AG08395 (cell line): ENCODE data around the gene SPRED2.

Experiments used
- DNase-seq: peaks from one replicate; pipeline ENCODE4 v3.0.0; 2012; ENCODE audit warnings: mixed read lengths, low spot score

SPRED2 gene

DNA sequence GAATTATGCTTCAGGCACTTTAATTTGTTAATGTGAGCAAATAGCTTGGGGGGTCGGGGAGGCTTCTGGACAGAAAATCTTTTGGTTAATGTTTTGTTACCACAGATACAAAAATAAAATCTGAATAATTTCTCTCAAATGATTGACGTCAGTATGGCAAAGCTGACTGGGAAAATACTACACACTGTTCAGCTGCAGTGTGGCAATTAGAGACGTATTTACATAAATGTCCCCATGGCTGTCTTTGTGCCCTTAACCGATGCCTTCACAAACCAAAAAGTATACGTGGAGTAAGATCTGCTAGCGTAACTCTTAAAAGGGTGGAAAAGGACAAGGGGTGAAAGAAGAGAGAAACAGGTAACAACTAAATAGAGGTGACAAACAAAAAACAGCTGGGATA lies 121.3 kb downstream of the SPRED2 start:
- DNase-seq: no peak

DNA sequence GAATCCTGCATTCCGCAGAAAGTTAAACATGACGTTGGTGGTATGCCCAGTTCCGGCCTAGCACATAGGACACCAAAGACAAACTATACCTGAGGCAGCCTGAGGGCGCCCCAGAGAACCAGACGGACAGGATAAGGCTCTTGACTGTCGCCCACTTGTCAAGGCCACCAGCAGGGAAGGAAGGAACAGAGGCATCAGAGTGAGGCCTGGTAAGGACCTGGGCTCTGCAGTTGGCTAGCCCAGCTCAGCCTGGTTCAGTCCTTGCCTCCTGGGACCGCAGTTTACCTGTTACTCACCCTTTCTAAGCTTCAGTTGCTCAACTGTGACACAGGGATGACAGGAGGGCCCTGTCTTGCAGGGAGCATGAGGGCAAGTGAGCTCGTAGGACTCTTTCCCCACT lies 122.7 kb downstream of the SPRED2 start:
- DNase-seq: no peak

DNA sequence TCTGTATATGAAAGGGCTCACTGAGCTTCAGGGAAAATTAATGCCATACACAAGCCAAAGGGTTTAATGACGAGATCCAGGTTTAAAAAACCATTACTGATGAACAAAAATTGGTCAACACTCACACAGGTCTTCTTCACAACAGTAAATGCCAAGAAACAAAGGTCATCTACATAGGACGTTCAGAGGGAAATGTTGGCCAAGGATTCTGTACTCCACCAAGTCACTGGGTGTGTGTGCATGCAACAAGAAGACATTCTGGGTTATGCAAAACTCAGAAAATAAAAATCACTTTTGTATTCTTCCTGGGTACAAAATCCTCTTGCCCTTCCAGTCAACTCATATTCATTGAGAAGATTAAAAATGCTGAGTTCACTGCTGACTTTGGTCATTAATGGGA lies 126.5 kb downstream of the SPRED2 start:
- DNase-seq: no peak

DNA sequence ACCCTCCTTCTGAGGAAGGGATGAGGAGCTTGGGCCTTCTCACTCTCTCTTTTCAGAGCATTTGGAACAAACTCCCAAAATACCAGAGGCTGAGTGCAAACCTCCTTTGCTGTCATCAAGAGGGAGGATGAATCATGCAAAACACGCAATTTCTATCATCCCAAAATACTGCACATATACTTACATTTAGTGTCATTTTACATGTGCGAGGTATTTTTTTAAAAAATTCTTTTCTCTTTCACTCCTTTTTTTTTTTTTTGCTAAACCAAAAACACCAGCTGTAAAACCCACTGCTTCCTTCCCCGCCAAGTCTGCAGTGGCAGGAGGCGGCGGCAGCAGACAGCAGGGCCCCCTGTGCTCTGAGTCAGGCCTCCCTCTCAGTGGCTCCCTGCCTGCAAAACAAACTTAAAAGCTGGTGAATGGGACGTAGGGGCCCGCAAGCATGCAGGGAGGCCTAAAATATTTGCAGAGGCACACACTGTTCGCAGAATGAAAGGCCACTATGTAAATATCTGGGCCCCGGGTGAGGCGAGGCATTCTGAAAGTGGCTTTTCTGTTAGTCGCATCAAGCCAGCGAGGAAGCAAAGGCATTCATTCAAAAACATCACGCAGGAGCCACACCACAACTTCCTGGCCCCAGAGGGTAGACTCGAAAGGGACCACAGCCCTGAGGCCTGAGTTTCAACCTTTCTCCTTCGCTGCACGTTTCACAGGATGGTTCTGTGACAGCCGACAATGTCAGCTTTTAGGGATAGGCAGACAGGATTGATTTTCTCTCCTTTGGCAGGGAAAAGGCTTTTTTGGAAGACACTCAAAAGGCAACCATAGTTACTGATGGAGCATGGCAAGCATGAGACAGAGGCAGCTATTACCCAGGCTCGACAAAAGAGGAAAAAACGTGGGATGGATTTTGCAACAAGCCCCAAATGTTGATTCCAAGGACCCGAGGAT lies 131.4 kb downstream of the SPRED2 start:
- DNase-seq: peak; percentile 88

DNA sequence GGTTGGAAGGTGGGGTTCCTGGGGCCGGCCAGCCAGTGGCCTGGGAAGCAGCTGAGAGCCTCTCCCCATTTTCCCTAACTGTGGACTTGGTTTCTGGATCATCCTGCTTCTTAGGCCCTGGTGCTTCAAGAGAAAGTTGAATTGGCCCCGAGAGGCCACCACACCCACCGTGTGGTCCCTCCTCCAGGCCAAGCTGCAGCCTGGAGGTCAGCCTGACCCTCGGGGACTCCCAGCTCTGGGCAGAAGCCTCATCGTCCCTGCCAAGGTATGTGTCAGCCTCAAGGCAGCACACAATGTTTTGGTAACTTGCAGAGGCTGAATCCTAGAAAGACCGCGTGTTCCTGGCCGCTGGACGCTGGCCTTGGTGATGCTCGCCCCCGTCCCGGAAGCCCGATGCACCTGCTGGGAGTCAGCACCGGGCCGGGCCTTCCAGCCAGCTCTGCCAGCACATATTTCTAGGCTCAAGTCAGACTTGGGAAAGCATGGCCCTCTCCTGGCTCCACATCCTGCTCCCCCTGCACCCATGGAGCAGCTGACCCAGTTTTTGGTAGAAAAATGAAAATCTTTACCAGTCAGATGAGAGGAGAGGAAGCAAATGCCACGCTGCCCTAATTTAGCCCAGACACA lies 132.2 kb downstream of the SPRED2 start:
- DNase-seq: peak; percentile 84

DNA sequence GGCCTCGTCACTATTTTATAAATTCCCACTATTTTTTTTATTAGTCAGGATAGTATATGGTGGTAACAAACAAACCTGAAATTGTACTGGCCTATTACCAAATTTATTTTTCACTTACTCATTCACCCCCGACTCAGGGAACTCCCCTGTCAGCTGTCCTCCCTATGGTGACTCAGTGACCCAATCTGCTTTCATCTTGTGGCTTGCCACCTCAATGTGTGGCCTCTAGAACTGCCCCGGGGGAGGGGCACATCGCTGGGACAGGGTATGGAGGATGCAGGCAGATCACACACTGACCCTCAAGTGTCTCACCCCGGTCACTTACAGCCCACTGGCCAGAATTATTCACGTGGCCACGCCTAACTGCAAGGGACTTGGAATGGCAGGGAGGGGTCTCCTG lies 133.2 kb downstream of the SPRED2 start:
- no peak for DNase-seq

DNA sequence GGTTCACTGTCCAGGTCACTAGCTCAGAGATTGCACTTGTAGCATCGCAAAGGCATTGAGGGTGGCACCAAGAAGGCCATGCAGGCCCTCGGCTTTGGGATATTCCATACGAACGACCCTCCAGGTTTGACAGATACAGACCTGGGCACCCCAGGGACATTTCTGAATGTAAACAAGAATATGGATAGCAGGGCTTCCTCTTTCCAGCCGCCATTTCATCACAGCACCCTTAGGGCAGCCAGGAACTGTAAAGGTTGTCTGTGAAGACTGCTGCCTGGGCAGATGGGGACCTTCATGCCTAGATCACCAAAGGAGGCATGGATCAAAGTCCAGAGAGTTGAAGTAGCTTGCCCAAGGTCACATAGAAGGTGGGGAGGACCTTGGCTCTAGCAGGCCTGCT lies 134.3 kb downstream of the SPRED2 start:
- no peak for DNase-seq

DNA sequence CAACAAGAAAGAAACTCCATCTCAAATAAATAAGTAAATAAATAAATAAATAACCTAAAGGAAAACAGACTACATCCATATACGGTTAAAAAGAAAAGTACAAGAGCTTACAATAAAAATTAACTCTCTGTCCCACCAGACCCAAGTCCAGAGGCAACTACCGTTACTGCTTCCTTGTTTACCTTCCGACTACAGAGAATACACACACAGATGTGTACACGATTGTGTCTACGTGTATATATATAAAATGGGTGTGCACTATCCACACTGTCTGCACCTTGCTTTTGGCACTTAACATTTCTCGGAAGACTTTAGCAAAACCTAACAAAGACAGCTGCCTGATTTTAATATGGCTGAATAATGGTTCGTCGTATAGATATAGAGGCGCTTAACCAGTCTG lies 134.9 kb downstream of the SPRED2 start:
- DNase-seq: no peak

DNA sequence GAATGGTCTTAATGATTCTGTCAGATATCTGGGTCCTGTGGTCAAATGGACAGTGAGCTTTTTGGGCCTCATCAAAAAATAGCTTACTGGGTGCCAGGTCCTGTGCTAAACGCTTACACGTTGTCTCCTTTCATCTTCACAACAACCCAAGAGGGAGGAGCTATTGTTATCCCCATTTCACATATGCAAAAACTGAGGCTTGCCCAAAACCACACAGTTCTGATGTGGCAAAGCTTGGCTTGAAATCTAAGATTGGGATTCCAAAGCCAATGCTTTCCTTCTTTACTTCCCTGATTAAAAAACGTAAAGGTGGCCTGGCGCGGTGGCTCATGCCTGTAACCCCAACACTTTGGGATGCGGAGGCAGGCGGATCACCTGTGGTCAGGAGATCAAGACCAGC lies 135.4 kb downstream of the SPRED2 start:
- no peak for DNase-seq

DNA sequence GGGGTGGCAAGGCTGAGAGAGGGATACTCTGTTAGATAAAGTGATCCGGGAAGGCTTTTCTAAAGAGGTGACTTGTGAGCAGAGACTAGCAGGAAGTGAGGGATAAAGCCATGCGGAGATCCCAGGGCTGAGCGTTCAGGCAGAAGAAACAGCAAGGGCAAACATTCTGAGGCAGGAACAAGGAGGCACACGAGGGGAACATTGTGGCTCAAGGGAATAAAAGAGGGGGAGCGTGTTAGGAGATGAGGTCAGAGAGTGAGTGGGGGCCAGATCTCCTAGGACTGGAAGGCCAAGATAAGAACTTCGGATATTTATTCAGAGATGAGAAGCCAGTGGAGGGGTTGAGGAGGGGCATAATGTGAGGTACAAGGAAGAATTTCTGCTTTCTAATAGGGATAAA lies 137.7 kb downstream of the SPRED2 start:
- no peak for DNase-seq

DNA sequence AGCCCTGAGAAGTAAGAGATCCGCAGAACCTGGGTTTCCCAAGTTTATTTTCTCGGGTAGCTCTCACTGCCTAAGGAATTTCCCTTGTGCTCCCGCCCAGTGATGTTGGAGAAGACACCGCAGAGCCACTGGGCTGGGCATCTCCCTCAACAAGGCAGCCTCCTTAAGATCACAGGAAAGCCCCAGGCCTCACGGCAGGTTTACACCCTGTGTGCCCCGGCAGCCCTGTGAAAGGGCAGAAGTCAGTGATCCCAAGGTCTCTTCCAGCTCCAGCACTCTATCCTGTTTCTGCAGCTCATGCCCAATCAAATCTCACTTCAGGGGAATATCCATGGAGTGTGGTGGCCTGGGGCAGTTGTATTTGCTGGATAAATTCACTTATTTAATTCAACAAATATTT lies 138.3 kb downstream of the SPRED2 start:
- no peak for DNase-seq

DNA sequence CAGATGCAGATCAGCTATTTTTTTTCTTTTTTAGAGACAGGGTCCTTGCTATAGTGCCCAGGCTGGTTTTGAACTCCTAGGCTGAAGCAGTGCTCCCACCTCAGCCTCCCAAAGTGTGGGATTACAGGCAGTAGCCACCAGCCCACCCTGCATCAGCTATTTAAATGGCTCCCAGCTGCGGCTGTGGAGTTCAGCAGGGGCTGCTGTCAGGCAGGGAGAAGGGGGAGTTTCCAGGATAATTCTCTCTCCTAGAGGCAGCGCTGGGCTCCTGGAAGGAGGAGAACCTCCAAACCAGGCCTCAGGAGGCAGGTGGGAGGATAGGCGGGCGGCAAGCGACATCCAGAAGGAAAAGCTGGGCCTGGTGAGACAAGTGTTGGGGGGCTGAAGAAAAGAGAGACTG lies 139.0 kb downstream of the SPRED2 start:
- DNase-seq: no peak

DNA sequence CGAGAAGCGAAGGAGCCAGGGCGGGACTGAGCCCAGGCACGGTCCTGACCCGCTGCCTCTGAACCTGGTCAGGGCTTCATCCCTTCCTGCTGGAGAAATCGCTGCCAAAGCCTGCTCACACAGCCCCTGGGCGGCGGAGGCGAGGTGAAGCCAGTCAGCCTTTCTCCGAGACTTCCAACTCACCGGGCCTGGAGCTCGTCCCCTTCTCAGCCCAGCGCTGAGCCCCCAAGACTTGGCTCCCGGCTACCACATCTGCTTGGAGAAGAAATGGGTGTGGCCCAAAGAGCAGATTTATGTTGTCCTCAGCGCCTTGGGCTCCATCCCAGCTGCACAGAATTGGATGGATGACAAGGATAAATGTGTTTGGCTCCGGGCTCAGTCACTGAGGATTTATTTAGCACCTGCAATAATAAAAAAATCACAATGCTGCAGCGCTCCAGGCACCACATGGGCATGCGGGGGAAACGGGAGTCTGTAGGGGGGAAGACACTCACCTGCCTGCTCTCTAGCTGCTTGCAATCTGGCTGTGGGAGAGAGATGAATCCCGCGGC lies 139.9 kb downstream of the SPRED2 start:
- no peak for DNase-seq

DNA sequence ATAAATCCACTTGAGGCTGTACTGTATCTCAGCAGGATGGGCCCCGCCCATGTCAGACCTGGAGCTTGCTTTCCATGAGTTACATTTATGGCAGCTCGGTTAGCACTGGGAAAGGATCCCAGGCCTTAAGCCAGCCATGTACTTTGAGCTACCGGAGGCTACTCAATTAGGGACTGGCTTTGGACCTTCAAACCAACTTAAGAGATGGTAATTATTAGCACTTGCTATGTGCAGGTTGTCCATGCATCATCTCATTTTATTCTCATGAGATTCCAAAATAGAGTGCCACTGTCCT lies 140.3 kb downstream of the SPRED2 start:
- no peak for DNase-seq

DNA sequence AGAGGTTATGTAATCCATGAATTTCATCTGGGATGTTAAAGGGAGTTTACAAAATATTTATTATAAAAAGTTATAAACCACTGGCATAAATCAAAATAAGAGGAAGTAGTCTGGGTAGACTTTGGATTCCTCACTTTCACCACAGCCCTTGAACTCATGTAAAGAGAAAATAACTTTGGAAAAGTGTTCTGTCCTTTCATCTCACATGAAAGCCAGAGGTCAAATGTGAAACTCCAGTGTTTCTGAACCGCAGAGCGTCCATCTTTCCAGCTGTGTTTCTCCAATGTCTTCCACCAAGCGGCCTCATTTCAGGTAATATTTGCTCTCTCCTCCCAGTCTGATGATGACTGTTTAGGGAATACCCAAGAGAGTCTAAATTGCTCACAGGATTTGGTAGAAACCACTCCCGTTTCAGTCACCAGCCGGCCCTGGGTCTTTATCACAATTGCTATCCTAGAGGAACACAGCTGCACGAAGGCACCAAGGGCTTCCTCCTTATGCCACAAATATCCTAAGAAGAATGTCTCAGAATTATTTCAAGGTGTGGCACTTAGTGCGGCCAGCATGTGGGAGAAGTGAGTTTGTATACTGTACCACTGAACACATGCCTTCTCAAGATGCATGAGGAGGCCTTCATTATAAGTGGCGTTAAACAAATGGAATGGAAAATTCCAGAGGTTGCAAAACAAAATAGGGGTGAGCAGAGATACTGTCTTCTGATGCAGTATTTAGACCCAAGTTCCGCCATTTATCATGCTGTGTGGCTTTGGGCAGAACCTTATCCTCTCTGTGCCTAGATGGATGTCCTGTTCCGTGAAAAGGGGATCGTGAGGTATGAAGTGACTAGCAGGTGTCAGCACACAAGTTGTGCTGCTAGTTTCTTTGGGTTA lies 140.9 kb downstream of the SPRED2 start:
- no peak for DNase-seq

DNA sequence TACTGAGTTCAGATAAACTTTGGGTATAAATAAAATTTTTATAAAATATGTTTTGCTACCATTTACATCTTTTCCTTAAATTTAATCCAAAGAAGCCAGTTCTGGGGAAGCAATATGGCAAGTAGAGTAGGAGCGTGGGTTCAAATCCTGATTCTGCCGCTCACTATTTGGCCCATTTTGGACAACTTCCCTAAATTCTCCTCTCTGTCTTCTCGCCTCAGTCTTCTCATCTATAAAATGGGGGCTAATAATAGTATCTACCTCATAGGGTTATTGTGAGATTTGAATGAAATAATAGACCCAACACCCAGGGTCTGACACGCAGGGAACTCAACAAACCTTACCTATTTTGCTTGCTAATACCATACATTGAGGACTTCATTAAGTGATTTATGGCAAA lies 145.0 kb downstream of the SPRED2 start:
- DNase-seq: no peak

DNA sequence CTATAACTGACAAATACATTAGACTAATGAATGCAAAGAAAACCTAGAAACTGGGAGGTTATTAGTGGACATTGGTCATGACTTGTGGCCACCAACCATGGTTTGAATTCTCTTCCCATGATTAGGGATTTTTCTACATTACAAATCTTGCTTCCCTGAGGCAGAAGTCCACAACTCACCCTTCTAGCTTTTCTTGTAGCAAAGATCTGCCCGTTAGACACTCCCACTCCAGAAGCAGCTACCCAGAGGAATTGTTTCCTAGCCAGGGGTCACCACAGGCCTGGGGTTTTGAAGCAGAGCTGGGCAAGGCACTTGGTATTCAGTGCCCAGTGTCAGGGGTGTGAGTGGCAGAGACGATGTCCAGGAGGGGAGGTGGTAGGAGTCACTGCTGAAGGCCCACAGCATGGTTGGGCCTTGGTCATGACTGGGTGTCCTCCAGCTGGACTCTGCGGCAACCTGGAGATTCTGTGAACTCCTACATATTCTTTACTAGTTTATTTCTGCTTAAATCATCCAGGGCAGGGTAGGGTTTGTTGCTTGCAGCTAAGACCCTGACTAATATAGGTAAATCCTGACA lies 149.8 kb downstream of the SPRED2 start:
- no peak for DNase-seq

DNA sequence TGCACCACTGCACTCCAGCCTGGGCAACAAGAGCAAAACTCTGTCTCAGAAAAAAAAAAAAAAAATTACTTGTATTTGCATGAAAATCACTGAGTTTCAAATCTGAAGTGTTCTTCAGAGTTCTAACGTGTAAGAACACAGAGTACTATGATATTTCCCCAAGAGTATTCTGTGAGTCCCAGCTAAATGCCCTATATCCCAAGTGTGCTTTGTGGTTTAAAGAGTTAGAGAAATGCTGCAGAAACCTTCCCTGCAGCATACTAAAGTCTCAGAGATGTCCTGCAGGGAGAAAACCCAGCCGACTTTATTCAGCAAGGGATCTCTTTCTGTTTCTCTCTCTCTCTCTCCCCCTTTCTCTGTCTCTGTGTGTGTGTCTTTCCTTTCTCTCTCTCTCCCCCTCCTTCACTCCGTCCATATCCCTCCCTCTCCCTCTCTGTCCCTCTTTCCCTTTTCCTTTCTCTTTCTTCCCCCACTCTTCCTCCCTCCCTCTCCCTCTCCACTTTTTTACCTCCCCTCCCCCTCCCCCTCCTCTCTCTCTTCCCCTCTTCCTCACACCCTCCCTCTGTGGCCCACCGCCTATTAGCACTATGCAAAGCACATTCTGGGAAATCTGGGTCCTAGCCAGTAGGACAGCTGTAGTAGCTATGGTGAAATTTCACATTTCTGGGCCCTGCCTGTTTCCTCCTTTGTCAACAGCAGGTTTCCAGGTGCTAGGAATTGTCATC lies 150.6 kb downstream of the SPRED2 start:
- no peak for DNase-seq

DNA sequence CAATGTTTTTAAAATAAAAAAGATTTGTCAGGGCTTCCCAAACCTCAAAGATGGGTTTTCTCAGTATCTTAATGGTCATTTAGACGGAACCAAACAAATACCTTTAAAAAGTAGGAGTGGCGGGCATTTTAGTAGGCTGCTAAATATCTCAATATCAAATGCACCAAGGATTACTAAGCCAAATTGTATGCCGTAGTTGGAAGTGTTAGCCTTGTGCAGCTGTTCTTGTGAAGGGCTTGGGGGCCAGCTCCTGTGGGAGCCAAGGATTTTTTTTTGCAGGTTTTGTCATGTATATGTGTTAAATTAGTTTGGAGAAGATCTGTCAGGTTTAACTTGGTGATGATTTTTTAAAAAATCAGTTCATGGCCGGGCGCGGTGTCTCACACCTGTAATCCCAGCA lies 152.6 kb downstream of the SPRED2 start:
- DNase-seq: no peak

DNA sequence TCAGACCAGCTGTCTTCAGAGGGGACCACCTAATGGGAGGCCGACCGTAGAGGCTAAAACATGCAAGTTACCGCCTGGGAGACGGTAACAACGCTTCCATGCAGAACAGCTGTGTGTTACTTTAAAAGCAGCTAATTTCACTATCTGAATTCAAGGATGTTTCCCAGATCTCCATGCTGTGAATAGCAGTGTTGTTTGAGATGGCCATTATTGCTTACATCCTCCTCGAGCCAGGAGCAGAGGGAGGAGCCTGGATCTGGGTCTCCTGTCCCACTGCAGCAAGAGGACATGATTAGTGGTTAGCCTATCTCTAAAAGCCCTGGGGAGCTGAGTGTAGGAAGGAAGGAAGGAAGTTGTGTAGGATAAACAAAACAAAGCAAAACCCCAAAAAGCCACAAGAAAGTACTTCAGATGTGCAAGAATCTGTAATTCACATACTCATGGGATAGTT lies 153.8 kb downstream of the SPRED2 start:
- no peak for DNase-seq

DNA sequence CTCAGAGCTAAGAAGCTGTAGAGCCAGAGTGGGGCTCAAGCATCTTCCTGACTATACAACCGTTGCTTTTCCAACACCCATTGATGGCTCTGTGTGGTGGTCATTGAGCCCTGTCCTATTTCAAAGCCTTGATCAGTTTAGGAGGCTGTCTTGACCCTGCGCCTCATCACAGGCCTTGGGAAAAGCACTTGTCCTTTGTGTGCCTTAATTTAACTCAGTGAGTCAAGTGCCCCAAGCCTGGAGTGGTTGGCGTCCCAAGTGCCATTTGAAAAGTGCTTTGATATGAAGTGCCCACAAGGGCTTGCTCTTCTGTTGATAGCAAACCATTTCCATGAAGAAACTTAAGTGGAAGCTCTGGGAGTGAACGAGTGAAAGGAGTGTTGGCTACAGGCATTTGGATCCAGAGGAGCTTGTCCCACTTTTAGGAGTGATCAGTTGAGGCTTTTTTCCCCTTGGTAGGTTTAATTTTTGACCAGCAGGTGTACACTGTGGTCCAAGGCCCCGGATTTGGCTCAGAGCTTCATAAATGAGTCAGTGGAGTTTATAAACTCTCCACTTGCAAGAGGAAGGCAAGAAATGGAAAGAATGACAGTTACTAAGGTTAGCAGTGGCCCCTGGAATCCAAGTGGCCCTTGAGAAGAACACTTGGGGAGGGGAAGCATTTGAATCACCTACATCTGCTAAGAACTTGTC lies 154.5 kb downstream of the SPRED2 start:
- DNase-seq: no peak
